Stimulated activated CD8-positive, alpha-beta memory T cell treated with anti-CD3 and anti-CD28 coated beads, Interleukin-7, amount 100 ng/mL, for 1 hour (primary cell): ENCODE results near the gene MYOM3.

Source experiments
- DNase-seq, 2 donors: peaks; one replicate each; pipeline ENCODE4 v3.0.0-alpha.2; 2020; ENCODE audit warnings: low read depth in 2 of 2

Gene MYOM3

GRCh38 chr1:24114753-24115152 is 2.8 kb upstream of the MYOM3 start:
- DNase-seq = no peak

GRCh38 chr1:24113641-24114033 is 1.7 kb upstream of the MYOM3 start:
- no peak for DNase-seq

- DNase-seq = no peak
Measured at GRCh38 chr1:24111262-24111995, 506 bp downstream of the MYOM3 start.

GRCh38 chr1:24110642-24111261 is 1.2 kb downstream of the MYOM3 start:
- no peak for DNase-seq

- DNase-seq = no peak
Measured at GRCh38 chr1:24109686-24110475, 2.1 kb downstream of the MYOM3 start.

- DNase-seq = no peak
Measured at GRCh38 chr1:24109166-24109483, 2.8 kb downstream of the MYOM3 start.

- DNase-seq = no peak
Measured at GRCh38 chr1:24108334-24109165, 3.4 kb downstream of the MYOM3 start.

- no peak for DNase-seq
Measured at GRCh38 chr1:24107462-24108138, 4.3 kb downstream of the MYOM3 start.

- DNase-seq = no peak
Measured at GRCh38 chr1:24105368-24106160, 6.4 kb downstream of the MYOM3 start.

- DNase-seq = no peak
Measured at GRCh38 chr1:24104854-24105253, 7.1 kb downstream of the MYOM3 start.

- no peak for DNase-seq
Measured at GRCh38 chr1:24103879-24104278, 8.1 kb downstream of the MYOM3 start.

GRCh38 chr1:24103408-24103807 is 8.5 kb downstream of the MYOM3 start:
- DNase-seq = no peak

- DNase-seq = no peak
Measured at GRCh38 chr1:24102961-24103360, 9.0 kb downstream of the MYOM3 start.

GRCh38 chr1:24101796-24102586 is 9.9 kb downstream of the MYOM3 start:
- DNase-seq = no peak

GRCh38 chr1:24100945-24101737 is 10.8 kb downstream of the MYOM3 start:
- no peak for DNase-seq

GRCh38 chr1:24098943-24099638 is 12.8 kb downstream of the MYOM3 start:
- DNase-seq = no peak

GRCh38 chr1:24098102-24098501 is 13.8 kb downstream of the MYOM3 start:
- no peak for DNase-seq

- no peak for DNase-seq
Measured at GRCh38 chr1:24097663-24098062, 14.3 kb downstream of the MYOM3 start.

- no peak for DNase-seq
Measured at GRCh38 chr1:24096739-24097103, 15.2 kb downstream of the MYOM3 start.
